Measurements from ENCODE around the gene TBC1D5.
"Not testable (repeated sequence)": the region's sequence is repeated elsewhere in the genome, so short reads cannot be mapped to it uniquely, and the experiment has no call there.

DNA sequence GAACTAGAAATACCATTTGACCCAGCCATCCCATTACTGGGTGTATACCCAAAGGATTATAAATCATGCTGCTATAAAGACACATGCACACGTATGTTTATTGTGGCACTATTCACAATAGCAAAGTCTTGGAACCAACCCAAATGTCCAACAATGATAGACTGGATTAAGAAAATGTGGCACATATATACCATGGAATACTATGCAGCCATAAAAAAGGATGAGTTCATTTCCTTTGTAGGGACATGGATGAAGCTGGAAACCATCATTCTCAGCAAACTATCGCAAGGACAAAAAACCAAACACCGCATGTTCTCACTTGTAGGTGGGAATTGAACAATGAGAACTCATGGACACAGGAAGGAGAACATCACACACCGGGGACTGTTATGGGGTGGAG lies 210.0 kb downstream of the TBC1D5 start:
- TF ChIP-seq POLR2A (IDR thresholded peaks at IDR 0.05): not testable (repeated sequence)
- TF ChIP-seq, protein P1, sequence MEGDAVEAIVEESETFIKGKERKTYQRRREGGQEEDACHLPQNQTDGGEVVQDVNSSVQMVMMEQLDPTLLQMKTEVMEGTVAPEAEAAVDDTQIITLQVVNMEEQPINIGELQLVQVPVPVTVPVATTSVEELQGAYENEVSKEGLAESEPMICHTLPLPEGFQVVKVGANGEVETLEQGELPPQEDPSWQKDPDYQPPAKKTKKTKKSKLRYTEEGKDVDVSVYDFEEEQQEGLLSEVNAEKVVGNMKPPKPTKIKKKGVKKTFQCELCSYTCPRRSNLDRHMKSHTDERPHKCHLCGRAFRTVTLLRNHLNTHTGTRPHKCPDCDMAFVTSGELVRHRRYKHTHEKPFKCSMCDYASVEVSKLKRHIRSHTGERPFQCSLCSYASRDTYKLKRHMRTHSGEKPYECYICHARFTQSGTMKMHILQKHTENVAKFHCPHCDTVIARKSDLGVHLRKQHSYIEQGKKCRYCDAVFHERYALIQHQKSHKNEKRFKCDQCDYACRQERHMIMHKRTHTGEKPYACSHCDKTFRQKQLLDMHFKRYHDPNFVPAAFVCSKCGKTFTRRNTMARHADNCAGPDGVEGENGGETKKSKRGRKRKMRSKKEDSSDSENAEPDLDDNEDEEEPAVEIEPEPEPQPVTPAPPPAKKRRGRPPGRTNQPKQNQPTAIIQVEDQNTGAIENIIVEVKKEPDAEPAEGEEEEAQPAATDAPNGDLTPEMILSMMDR (IDR thresholded peaks at IDR 0.05): not testable (repeated sequence)

Data from vagina (tissue), 2 donors.